Gastroesophageal sphincter (tissue), 3 donors: ENCODE data around the gene IQSEC1.

ENCODE experiments used
- CTCF ChIP-seq, 4 experiments: fragments of 200-600 bp in 2 of 4; fragments of 450-650 bp in 2 of 4; sonication (generic) in 1 of 4; IDR thresholded peaks; one replicate each; pipeline ENCODE4 v1.5.1; 2017 to 2019; ENCODE audit warnings: antibody characterized with exemption in 4 of 4, mild to moderate bottlenecking in 2 of 4, moderate library complexity in 2 of 4
- POLR2AphosphoS5 ChIP-seq: sonication (generic); formaldehyde crosslinking; IDR thresholded peaks from one replicate; pipeline ENCODE4 v1.6.1; 2017; ENCODE audit warnings: antibody characterized with exemption

DNA sequence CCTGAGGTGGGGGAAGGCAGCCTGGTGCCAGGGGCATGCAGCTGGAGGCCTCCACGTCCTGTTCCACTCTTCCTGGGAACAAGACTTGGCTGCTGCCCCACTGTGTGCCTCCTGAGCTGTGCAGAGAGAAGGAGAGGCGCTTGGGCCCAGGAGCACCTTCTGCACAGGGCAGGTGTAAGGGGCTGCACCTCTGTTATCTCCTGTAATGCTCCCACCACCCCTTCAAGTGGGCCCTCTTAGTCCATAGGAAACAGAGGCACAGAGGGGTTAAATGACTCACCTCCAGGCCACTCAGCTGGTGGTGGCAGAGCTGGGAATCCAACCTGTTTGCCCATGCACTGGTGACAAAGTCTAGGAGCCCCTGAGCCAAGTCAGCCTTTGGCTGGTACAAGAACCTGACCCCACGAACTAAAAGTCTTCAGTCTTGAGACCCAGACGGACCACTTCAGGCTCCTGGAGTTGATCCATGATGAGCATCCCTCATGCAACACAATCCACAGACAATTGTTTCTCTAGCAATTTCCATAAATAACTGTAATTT lies 93.2 kb downstream of the IQSEC1 start:
- TF ChIP-seq CTCF (IDR thresholded peaks at IDR 0.05) (no peak), POLR2AphosphoS5 (no peak)
